Progenitor cell of endocrine pancreas (in vitro differentiated cells): Measurements from ENCODE around the gene RPL6. TPM values are rescaled to one million over a fixed set of nuclear protein-coding genes. Genes with fewer than 3 reads are reported as not detected.
A peak's percentile ranks its signal among the peaks of the same experiment; 100 is the strongest.

Experiments
- DNase-seq: peaks from one replicate; pipeline ENCODE4 v3.0.0; 2021; ENCODE audit warnings: low spot score; ENCODE audit not compliant: unreplicated experiment
- H3K27ac Mint-ChIP-seq: 2 replicates; pipeline ENCODE4 v1.8.0; 2021; ENCODE audit warnings: mild to moderate bottlenecking, moderate library complexity, mixed read lengths
- H3K27me3 Mint-ChIP-seq: 2 replicates; pipeline ENCODE4 v1.8.0; 2021; ENCODE audit warnings: mixed read lengths
- H3K36me3 Mint-ChIP-seq: 2 replicates; pipeline ENCODE4 v1.8.0; 2022; ENCODE audit warnings: mixed read lengths; ENCODE audit not compliant: insufficient read depth
- H3K4me1 Mint-ChIP-seq: 2 replicates; pipeline ENCODE4 v1.8.0; 2021; ENCODE audit warnings: low read depth, mixed read lengths
- H3K4me3 Mint-ChIP-seq: 2 replicates; pipeline ENCODE4 v1.8.0; 2021; ENCODE audit warnings: low read depth, mild to moderate bottlenecking, moderate library complexity, mixed read lengths
- H3K9me3 Mint-ChIP-seq: 2 replicates; pipeline ENCODE4 v1.8.0; 2021; ENCODE audit warnings: low read depth, mixed read lengths
- total RNA-seq: library from RNA; stranded (reverse); gene quantifications from 2 replicates; pipeline ENCODE4 v1.2.1, GENCODE V29; 2021
- TF ChIP-seq, protein P1 (sequence below): fragments of 200-600 bp; sonication (generic); IDR thresholded peaks from one replicate; pipeline ENCODE4 v1.5.0; 2021; ENCODE audit warnings: antibody characterized with exemption, mild to moderate bottlenecking; ENCODE audit not compliant: unreplicated experiment

The RPL6 gene
- total RNA-seq, 1 donor from 2014 or later = 1,626 TPM

DNA sequence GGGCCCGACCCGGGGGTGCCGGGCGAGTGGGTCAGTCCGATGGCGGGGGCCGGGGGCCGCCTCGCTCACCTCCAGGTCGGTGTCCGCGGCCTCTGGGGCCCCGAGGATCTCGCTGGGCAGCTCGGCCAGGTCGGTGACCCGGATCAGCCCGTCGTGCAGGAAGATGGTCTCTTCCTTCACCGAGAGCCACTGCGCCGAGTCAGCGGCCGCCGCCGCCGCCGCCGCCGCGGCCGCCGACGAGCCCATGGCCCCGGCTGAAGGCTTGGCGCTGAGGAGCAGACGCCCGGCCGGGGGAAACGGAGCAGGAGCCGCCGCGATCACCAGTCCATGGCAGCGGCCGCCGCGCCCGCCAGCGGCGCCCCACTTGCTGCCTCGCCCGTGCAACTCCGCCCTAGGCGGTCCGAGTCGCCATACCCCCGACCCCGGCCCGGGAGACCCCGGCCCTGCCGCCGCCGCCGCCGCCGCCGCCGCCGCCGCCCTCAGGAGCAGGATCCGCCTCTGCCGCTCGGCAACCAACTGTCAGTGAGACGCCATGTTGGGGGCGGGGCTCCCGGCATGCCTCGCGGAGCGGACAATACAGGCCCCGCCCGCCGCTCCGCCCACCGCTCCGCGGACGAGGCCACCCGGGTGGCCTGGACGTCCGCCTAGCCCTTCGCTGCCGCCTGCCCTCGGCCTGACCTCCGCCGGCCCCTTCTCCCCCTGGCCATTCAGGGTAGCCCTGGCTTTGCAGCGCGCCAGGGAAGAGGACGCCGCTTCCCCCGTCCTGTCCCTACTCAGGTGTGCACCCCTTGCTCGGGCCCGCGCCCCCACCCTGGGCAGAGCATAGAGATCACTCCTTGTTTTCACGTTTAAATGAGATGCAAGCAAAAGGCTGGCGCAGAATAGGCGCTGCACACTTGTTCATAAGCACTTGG lies 27.3 kb downstream of the RPL6 start, which contains the start of gene HECTD4:
TSS of gene HECTD4 (minus strand) at position 549 of the 914 bp plus-strand sequence. CDS start at position 246, 303 bp downstream.
- TF ChIP-seq, protein P1, sequence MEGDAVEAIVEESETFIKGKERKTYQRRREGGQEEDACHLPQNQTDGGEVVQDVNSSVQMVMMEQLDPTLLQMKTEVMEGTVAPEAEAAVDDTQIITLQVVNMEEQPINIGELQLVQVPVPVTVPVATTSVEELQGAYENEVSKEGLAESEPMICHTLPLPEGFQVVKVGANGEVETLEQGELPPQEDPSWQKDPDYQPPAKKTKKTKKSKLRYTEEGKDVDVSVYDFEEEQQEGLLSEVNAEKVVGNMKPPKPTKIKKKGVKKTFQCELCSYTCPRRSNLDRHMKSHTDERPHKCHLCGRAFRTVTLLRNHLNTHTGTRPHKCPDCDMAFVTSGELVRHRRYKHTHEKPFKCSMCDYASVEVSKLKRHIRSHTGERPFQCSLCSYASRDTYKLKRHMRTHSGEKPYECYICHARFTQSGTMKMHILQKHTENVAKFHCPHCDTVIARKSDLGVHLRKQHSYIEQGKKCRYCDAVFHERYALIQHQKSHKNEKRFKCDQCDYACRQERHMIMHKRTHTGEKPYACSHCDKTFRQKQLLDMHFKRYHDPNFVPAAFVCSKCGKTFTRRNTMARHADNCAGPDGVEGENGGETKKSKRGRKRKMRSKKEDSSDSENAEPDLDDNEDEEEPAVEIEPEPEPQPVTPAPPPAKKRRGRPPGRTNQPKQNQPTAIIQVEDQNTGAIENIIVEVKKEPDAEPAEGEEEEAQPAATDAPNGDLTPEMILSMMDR = no peak
- peak; percentile 93 for DNase-seq
- Mint-ChIP-seq H3K4me3 (peak within 1 kb of the TSS; percentile 98), H3K27ac (peak within 1 kb of the TSS; percentile 99), H3K36me3 (no peaks in the 10 kb centered on the region), H3K4me1 (peaks cover 13% of the 10 kb centered on the region), H3K27me3 (no peaks in the 10 kb centered on the region), H3K9me3 (no peaks in the 10 kb centered on the region)

DNA sequence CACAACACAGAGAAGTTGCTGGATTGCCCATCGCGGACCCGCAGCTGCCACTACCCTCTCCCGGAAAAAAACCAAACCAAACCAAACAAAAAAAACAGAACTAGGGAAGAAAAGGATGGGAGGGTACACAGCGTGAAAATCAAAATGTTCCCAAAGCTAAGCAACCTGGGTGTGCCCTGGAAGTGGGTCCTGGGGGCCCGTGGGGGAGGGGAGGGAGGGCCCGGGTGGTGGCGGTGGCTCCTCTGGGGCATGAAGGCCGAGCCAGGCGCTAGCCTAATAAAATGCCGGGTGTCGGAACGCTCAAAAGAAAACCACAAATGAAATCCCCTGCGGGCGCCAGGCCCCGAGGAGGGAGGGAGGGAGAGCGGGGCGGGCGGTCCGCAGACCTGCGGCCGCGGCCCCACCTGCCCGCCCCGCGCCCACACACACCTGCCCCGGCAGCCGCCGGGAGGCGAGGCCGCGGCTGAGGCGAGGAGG lies 28.0 kb downstream of the RPL6 start:
- Mint-ChIP-seq H3K27me3 (no peaks in the 10 kb centered on the region), H3K27ac (peak overlapping the region; percentile 99), H3K4me3 (peak overlapping the region; percentile 98), H3K4me1 (peaks cover 12% of the 10 kb centered on the region), H3K36me3 (peaks cover under 1% of the 10 kb centered on the region), H3K9me3 (peaks cover 2% of the 10 kb centered on the region)
- TF ChIP-seq, protein P1 = no peak
- DNase-seq = no peak

DNA sequence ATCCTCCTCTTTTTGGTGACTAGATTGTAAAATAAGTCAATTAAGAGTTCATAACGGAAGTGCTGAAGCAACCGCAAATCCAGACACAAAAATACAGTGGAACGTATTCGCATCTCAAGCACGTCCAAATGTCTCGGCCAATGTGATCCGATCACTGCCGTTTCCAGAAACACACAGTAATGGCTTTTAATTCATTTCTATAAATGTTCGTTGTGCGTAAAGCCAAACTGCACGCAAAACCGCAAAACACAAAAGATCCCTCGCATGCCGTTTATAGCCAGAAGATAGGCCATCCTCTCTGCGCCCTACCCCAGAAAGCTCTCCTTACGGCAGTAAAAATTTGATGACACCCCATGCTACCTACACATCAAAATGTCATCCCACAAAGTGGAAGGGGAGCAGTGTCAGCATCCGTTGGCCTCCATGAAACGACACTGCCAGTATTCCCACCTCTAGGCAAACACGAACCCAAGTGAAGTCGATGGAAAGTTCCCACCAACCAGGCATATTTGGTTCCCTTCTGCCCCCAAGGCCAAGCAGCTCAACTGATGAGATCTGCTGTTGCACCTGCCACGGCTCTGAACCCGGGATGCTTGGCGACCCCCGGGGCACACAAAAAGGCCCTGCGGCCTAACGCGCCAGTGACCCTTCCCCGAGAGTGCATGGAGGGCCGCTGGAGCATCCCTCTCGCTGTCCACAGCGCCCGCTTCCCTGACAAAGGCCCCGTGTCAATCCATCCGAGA lies 28.6 kb downstream of the RPL6 start:
- no peak for DNase-seq
- Mint-ChIP-seq H3K9me3 (peaks cover 3% of the 10 kb centered on the region), H3K36me3 (peaks cover 1% of the 10 kb centered on the region), H3K27me3 (no peaks in the 10 kb centered on the region), H3K4me3 (peak overlapping the region; percentile 98), H3K27ac (peak overlapping the region; percentile 99), H3K4me1 (peaks cover 12% of the 10 kb centered on the region)
- TF ChIP-seq, protein P1 = no peak

DNA sequence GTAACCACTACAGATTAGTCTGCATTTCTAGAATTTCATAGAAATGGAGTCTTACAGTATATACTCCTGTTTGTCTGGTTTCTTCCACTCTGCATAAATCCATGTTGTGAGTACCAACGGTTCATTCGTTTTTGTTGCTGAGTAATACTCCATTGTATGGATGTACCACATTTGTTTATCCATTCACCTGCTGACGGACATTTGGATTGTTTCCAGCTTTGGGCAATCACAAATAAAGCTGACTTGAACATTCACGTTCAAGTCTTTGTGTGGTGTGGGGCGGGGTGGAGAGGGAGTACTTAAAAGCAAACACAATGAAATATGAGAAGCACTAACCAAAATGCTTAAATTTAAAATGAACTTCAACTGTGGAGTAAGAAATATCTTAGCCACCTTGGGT lies 34.3 kb downstream of the RPL6 start:
- Mint-ChIP-seq H3K4me1 (peaks cover 15% of the 10 kb centered on the region), H3K4me3 (no peak overlapping the region), H3K9me3 (peaks cover 6% of the 10 kb centered on the region), H3K27me3 (no peaks in the 10 kb centered on the region), H3K27ac (peak overlapping the region; percentile 18), H3K36me3 (peaks cover 7% of the 10 kb centered on the region)
- no peak for DNase-seq
- TF ChIP-seq, protein P1 = no peak

DNA sequence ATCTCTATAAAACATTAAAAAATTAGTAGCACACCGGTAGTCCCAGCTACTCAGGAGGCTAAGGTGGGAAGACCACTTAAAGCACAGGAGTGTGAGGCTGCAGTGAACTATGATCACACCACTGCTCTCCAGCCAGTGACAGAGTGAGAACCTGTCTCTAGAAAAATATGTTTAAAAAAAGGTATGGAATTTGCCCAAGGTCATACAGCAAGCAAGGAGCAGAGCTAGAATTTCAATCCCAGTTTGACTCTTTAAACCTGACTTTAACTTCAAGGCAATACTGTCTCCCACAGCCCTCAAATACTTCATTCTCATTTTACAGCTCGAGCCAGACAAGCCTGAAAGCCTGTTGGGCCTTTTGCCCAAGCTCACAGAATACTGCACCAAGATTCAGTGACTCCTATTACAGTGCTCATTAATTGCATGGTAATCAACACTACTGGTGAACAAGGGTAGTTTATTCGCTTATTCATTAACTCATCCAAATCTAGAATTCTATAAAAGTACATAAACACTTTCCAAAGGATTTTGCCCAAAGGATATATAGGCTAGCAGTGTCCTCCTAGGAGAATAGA lies 35.2 kb downstream of the RPL6 start:
- Mint-ChIP-seq H3K9me3 (peaks cover 6% of the 10 kb centered on the region), H3K36me3 (peaks cover 7% of the 10 kb centered on the region), H3K4me1 (peaks cover 14% of the 10 kb centered on the region), H3K27ac (peak overlapping the region; percentile 78), H3K4me3 (no peak overlapping the region), H3K27me3 (no peaks in the 10 kb centered on the region)
- TF ChIP-seq, protein P1 = no peak
- DNase-seq = no peak
